K562 (cell line): ENCODE measurements around the gene MAP3K14. TPM values are rescaled to one million over a fixed set of nuclear protein-coding genes. Genes with fewer than 3 reads are reported as not detected.

Experiments
- ATF7 ChIP-seq: fragments of 450-650 bp; IDR thresholded peaks from 2 replicates; pipeline ENCODE4 v1.7.1; 2014; ENCODE audit warnings: mild to moderate bottlenecking, moderate library complexity
- BHLHE40 ChIP-seq: IDR thresholded peaks from 2 replicates; pipeline ENCODE4 v1.6.1; 2011; ENCODE audit warnings: low read length, improper control_type of control experiment
- C11orf30 ChIP-seq: fragments of 450-650 bp; IDR thresholded peaks from 2 replicates; pipeline ENCODE4 v1.6.1; 2016; ENCODE audit warnings: low read depth, mild to moderate bottlenecking
- CBFA2T3 ChIP-seq: fragments of 450-650 bp; IDR thresholded peaks from 2 replicates; pipeline ENCODE4 v1.6.1; 2017
- E2F6 ChIP-seq, 2 experiments: IDR thresholded peaks; 2 replicates each; pipeline ENCODE4 v1.6.1; 2011; ENCODE audit warnings: borderline replicate concordance in 1 of 2, control low read depth in 1 of 2, low read depth in 1 of 2, low read length in 1 of 2, mild to moderate bottlenecking in 1 of 2, mixed read lengths in 1 of 2, moderate library complexity in 1 of 2; ENCODE audit not compliant: insufficient read depth in 1 of 2, insufficient read length in 1 of 2, poor library complexity in 1 of 2, severe bottlenecking in 1 of 2; ENCODE audit errors: extremely low read depth in 1 of 2
- HDAC6 ChIP-seq: IDR thresholded peaks from 2 replicates; pipeline ENCODE4 v1.6.1; 2012; ENCODE audit warnings: low read depth, mild to moderate bottlenecking, control low read depth, inconsistent platforms, low read length, moderate library complexity
- HMBOX1 ChIP-seq: sonication (generic); IDR thresholded peaks from 2 replicates; pipeline ENCODE4 v1.6.1; 2016
- KDM1A ChIP-seq, 2 experiments: fragments of 450-650 bp; IDR thresholded peaks; 2 replicates each; pipeline ENCODE4 v1.6.1; 2016; ENCODE audit warnings: mild to moderate bottlenecking in 2 of 2
- KHSRP ChIP-seq: fragments of 450-650 bp; IDR thresholded peaks from 2 replicates; pipeline ENCODE4 v1.6.1; 2017
- MLLT1 ChIP-seq, 2 experiments: fragments of 450-650 bp; IDR thresholded peaks; 2 replicates each; pipeline ENCODE4 v1.6.1; 2016
- MTA2 ChIP-seq: fragments of 450-650 bp; IDR thresholded peaks from 2 replicates; pipeline ENCODE4 v1.6.1; 2016; ENCODE audit warnings: low read depth
- MTA3 ChIP-seq: fragments of 450-650 bp; formaldehyde crosslinking; IDR thresholded peaks from 2 replicates; pipeline ENCODE4 v1.6.1; 2017; ENCODE audit warnings: mild to moderate bottlenecking, borderline replicate concordance
- NFRKB ChIP-seq: fragments of 450-650 bp; IDR thresholded peaks from 2 replicates; pipeline ENCODE4 v1.6.1; 2016; ENCODE audit warnings: low read depth
- PML ChIP-seq: IDR thresholded peaks from 2 replicates; pipeline ENCODE4 v1.6.1; 2012; ENCODE audit warnings: low read length, inconsistent platforms
- POLR2A ChIP-seq: fragments of 450-650 bp; conservative IDR thresholded peaks from 2 replicates; pipeline ENCODE4 v1.6.1; 2016
- PTRF ChIP-seq: fragments of 450-650 bp; IDR thresholded peaks from 2 replicates; pipeline ENCODE4 v1.6.1; 2016; ENCODE audit warnings: mild to moderate bottlenecking, missing genetic modification characterization, missing compliant biosample characterization
- ZBED1 ChIP-seq: IDR thresholded peaks from 2 replicates; pipeline ENCODE4 v1.6.1; 2014
- ZBTB2 ChIP-seq: fragments of 450-650 bp; IDR thresholded peaks from 2 replicates; pipeline ENCODE4 v1.6.1; 2016; ENCODE audit warnings: antibody characterized with exemption
- ZNF232 ChIP-seq: sonication (generic); formaldehyde crosslinking; IDR thresholded peaks from 2 replicates; pipeline ENCODE4 v1.8.0; 2022; ENCODE audit warnings: mild to moderate bottlenecking, missing genetic modification reagents
- ZNF311 ChIP-seq: fragments of 250-450 bp; sonication (Bioruptor Pico); IDR thresholded peaks from 2 replicates; pipeline ENCODE4 v1.4.0; 2020; ENCODE audit warnings: mild to moderate bottlenecking, moderate library complexity
- ZNF778 ChIP-seq: fragments of 450-650 bp; formaldehyde crosslinking; IDR thresholded peaks from 2 replicates; pipeline ENCODE4 v1.4.0; 2020; ENCODE audit warnings: mild to moderate bottlenecking, moderate library complexity
- polyA plus RNA-seq, 8 experiments: library from polyadenylated mRNA; depleted of rRNA in 4 of 8; stranded (reverse) in 5 of 8; unstranded in 3 of 8; fragments of >200 nt; fragmentation: Nextera tagmentation in 2 of 8; fragmentation: Illumina TruSeq in 1 of 8; extraction: Ambion mirVana in 2 of 8; extraction: Trizol in 1 of 8; gene quantifications; 2 replicates each; pipeline versions ENCODE4 v1.2.1 to v1.2.3, GENCODE V29; 2011 to 2014; ENCODE audit warnings: inconsistent platforms in 1 of 8, missing spikeins in 1 of 8
- total RNA-seq, 7 experiments: library from RNA; depleted of rRNA in 6 of 7; stranded (reverse); fragments of >200 nt in 6 of 7; fragmentation: Illumina TruSeq in 2 of 7; extraction: Trizol in 2 of 7; gene quantifications; 2 replicates each; pipeline versions ENCODE4 v1.2.1 to v1.2.3, GENCODE V29; 2011 to 2021; ENCODE audit warnings: low replicate concordance in 1 of 7
- TF ChIP-seq, protein P1 (sequence below): fragments of 200-800 bp; sonication (Bioruptor generic); IDR thresholded peaks from 2 replicates; pipeline ENCODE4 v1.6.1; 2017; ENCODE audit warnings: missing genetic modification characterization, missing compliant biosample characterization
- TF ChIP-seq, protein P2 (sequence below), 2 experiments: fragments of 250-450 bp in 1 of 2; fragments of 450-650 bp in 1 of 2; sonication (Bioruptor Pico) in 1 of 2; IDR thresholded peaks; 2 replicates each; pipeline versions ENCODE4 v1.6.1 to v1.8.0; 2016 to 2021; ENCODE audit warnings: mild to moderate bottlenecking in 2 of 2, moderate library complexity in 2 of 2, missing compliant biosample characterization in 1 of 2, missing genetic modification characterization in 1 of 2

The MAP3K14 gene
- total and polyA plus RNA-seq, 9 of the 15 experiments (the other 6 are each of a cell fraction or from before 2014, with no cell fraction given) = 0.45 to 8.7 (median 3.2) TPM

DNA sequence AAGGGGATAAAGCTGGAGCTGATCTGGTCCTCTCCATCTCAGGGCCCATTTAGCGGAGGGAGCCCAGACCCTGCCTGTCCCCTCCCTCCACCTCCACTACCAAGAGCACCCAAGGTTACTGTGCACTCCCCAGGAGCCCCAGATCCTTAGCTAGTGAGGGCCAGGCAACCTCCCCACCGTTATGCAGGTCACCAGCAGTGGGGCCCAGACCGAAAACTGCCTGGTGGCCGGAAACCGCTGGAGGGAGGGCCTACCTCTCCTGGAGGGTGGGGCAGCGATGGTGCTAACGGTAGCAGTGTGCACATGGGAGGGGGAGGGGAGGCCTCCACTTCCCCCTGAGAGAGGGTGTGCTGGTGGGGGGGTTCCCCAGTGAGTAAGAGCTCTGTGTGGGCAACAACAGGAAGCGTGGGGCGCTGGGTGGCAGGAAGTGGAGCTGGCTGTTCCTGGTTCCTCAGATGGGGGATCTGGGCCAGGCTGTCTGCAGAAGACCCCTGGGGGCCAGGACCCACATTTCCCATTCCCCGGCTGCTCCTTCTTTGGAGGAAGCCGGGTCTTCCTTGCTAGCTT is 90.8 kb downstream of the MAP3K14 start (continued):
- TF ChIP-seq MTA2 = 0 out of 2 replicates have a peak, but pooled peaks have one; percentile 12
- TF ChIP-seq MLLT1 (IDR thresholded peaks at IDR 0.05) = 0 out of 4 replicates have a peak, but pooled peaks of 1 of the 2 experiments have one; percentile 27
- no peak for TF ChIP-seq KHSRP
- TF ChIP-seq POLR2A = peak; percentile 84
- TF ChIP-seq BHLHE40 = peak; percentile 51
- no peak for TF ChIP-seq ZNF778 (CRISPR knock-in tag)
- TF ChIP-seq HDAC6 = no peak
- peak; percentile 62; the same call in 1 of the 2 replicates for TF ChIP-seq ZNF311
- peak; percentile 38; the same call in 1 of the 2 replicates for TF ChIP-seq PML
- TF ChIP-seq ZBTB2 = peak; percentile 80; the same call in 1 of the 2 replicates
- peak; percentile 47 for TF ChIP-seq CBFA2T3
- peak; percentile 16 to 55; a peak in 1 of 4 replicates for TF ChIP-seq KDM1A (IDR thresholded peaks at IDR 0.05)
- TF ChIP-seq PTRF (tag) = no peak
- TF ChIP-seq, protein P1, sequence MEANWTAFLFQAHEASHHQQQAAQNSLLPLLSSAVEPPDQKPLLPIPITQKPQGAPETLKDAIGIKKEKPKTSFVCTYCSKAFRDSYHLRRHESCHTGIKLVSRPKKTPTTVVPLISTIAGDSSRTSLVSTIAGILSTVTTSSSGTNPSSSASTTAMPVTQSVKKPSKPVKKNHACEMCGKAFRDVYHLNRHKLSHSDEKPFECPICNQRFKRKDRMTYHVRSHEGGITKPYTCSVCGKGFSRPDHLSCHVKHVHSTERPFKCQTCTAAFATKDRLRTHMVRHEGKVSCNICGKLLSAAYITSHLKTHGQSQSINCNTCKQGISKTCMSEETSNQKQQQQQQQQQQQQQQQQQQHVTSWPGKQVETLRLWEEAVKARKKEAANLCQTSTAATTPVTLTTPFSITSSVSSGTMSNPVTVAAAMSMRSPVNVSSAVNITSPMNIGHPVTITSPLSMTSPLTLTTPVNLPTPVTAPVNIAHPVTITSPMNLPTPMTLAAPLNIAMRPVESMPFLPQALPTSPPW (CRISPR knock-in tag) = peak; percentile 91
- peak; percentile 69 for TF ChIP-seq HMBOX1
- 0 out of 2 replicates have a peak, but pooled peaks have one; percentile 41 for TF ChIP-seq MTA3
- no peak for TF ChIP-seq ZNF232 (CRISPR knock-in tag)
- peak; percentile 63 for TF ChIP-seq ATF7
- peak; percentile 79; the same call in 1 of the 2 replicates for TF ChIP-seq ZBED1
- TF ChIP-seq, protein P2, sequence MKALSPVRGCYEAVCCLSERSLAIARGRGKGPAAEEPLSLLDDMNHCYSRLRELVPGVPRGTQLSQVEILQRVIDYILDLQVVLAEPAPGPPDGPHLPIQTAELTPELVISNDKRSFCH (CRISPR knock-in tag; IDR thresholded peaks at IDR 0.05) = no peak
- TF ChIP-seq, protein P2 (tag; IDR thresholded peaks at IDR 0.05) = 0 out of 2 replicates have a peak, but pooled peaks have one; percentile 54
- TF ChIP-seq NFRKB = peak; percentile 92
- TF ChIP-seq C11orf30 = peak; percentile 48; the same call in 1 of the 2 replicates
- TF ChIP-seq E2F6 (IDR thresholded peaks at IDR 0.05; ENCODE audit: borderline replicate concordance in 1 of 2, extremely low read depth in 1 of 2, insufficient read depth in 1 of 2, insufficient read length in 1 of 2, low read depth in 1 of 2, low read length in 1 of 2, poor library complexity in 1 of 2, severe bottlenecking in 1 of 2) = peak in 1 of 2 experiments; percentile 65
